ENCODE measurements around the gene MYL6B. TPM values are rescaled to one million over a fixed set of nuclear protein-coding genes. Genes with fewer than 3 reads are reported as not detected.

MYL6B gene
- total RNA-seq, 1 experiment from 2014 or later = 153 TPM

- Histone ChIP-seq H3K9me2 (replicated peaks; ENCODE audit: low read length) (no peaks in the 10 kb centered on the region), H3K27me3 (ENCODE audit: low read length) (no peaks in the 10 kb centered on the region), H3K4me3 (ENCODE audit: low read length) (no peak overlapping the region), H2AFZ (ENCODE audit: low read length) (no peak overlapping the region), H3K9ac (ENCODE audit: low read length) (no peak overlapping the region), H3K27ac (ENCODE audit: low read length) (no peak overlapping the region), H3K4me1 (ENCODE audit: insufficient read depth, low read length) (peaks cover 28% of the 10 kb centered on the region), H3K36me3 (ENCODE audit: low read depth, low read length) (peaks cover 4% of the 10 kb centered on the region), H3K9me3 (ENCODE audit: low read length) (no peaks in the 10 kb centered on the region), H4K20me1 (ENCODE audit: low read length) (no peaks in the 10 kb centered on the region), H3K79me2 (ENCODE audit: low read length) (peaks cover 32% of the 10 kb centered on the region), H3F3A (ENCODE audit: low read length, unreplicated experiment) (peaks cover 8% of the 10 kb centered on the region), H3K4me2 (ENCODE audit: low read length) (no peak overlapping the region)
- BruUV-seq (replicated peaks) = no TSS peak
- TF ChIP-seq EZH2phosphoT487 (IDR thresholded peaks at IDR 0.05; ENCODE audit: borderline replicate concordance, low read length) (no peak), CTCF (conservative IDR thresholded peaks at IDR 0.05; ENCODE audit: low read depth, low read length) (no peak), EZH2 (IDR thresholded peaks at IDR 0.05; ENCODE audit: low read length, unreplicated experiment) (no peak)
- intact Hi-C loops (cut with micrococcal nuclease) = no loop called here
- DNase-seq = no peak
- ATAC-seq = no peak
- CTCF ChIA-PET = no interaction called here
- POLR2A ChIA-PET (ENCODE audit: unreplicated experiment) = no interaction called here
Observed at GRCh38 chr12:56121204-56121870, 31.1 kb upstream of the MYL6B start.

GRCh38 chr12:56122637-56123036, 29.8 kb upstream of the MYL6B start:
- Histone ChIP-seq H3K27me3 (ENCODE audit: low read length) (no peaks in the 10 kb centered on the region), H4K20me1 (ENCODE audit: low read length) (no peaks in the 10 kb centered on the region), H3K9me3 (ENCODE audit: low read length) (no peaks in the 10 kb centered on the region), H3F3A (ENCODE audit: low read length, unreplicated experiment) (no peaks in the 10 kb centered on the region), H3K4me2 (ENCODE audit: low read length) (no peak overlapping the region), H3K9me2 (replicated peaks; ENCODE audit: low read length) (no peaks in the 10 kb centered on the region), H3K27ac (ENCODE audit: low read length) (no peak overlapping the region), H3K36me3 (ENCODE audit: low read depth, low read length) (no peaks in the 10 kb centered on the region; the same call in 1 of the 2 replicates), H3K4me1 (ENCODE audit: insufficient read depth, low read length) (peaks cover 41% of the 10 kb centered on the region), H2AFZ (ENCODE audit: low read length) (no peak overlapping the region), H3K9ac (ENCODE audit: low read length) (no peak overlapping the region), H3K4me3 (ENCODE audit: low read length) (no peak overlapping the region), H3K79me2 (ENCODE audit: low read length) (peaks cover 22% of the 10 kb centered on the region)
- DNase-seq (no peak), ATAC-seq (no peak)
- BruUV-seq (replicated peaks) = no TSS peak
- CTCF ChIA-PET = interaction anchor here (0.5 kb wide), 1 partner anchor 68 kb away, joined by 4 read pairs; no protein-coding TSS in a partner anchor
- TF ChIP-seq EZH2phosphoT487 (IDR thresholded peaks at IDR 0.05; ENCODE audit: borderline replicate concordance, low read length) (no peak), EZH2 (IDR thresholded peaks at IDR 0.05; ENCODE audit: low read length, unreplicated experiment) (no peak), CTCF (conservative IDR thresholded peaks at IDR 0.05; ENCODE audit: low read depth, low read length) (no peak)
- intact Hi-C loops (cut with micrococcal nuclease) = no loop called here
- POLR2A ChIA-PET (ENCODE audit: unreplicated experiment) = no interaction called here

- Histone ChIP-seq H3K4me3 (ENCODE audit: low read length) (no peak overlapping the region), H3K9ac (ENCODE audit: low read length) (no peak overlapping the region), H3K9me2 (replicated peaks; ENCODE audit: low read length) (no peaks in the 10 kb centered on the region), H3K27me3 (ENCODE audit: low read length) (no peaks in the 10 kb centered on the region), H2AFZ (ENCODE audit: low read length) (no peak overlapping the region), H3K36me3 (ENCODE audit: low read depth, low read length) (no peaks in the 10 kb centered on the region; the same call in 1 of the 2 replicates), H3F3A (ENCODE audit: low read length, unreplicated experiment) (no peaks in the 10 kb centered on the region), H3K79me2 (ENCODE audit: low read length) (peaks cover 24% of the 10 kb centered on the region), H3K9me3 (ENCODE audit: low read length) (no peaks in the 10 kb centered on the region), H3K4me1 (ENCODE audit: insufficient read depth, low read length) (peaks cover 36% of the 10 kb centered on the region), H3K27ac (ENCODE audit: low read length) (no peak overlapping the region), H3K4me2 (ENCODE audit: low read length) (no peak overlapping the region), H4K20me1 (ENCODE audit: low read length) (no peaks in the 10 kb centered on the region)
- DNase-seq = no peak
- ChIA-PET POLR2A (ENCODE audit: unreplicated experiment) (no interaction called here), CTCF (no interaction called here)
- no peak for ATAC-seq
- intact Hi-C loops (cut with micrococcal nuclease) = no loop called here
- TF ChIP-seq CTCF (conservative IDR thresholded peaks at IDR 0.05; ENCODE audit: low read depth, low read length) (no peak), EZH2phosphoT487 (IDR thresholded peaks at IDR 0.05; ENCODE audit: borderline replicate concordance, low read length) (no peak), EZH2 (IDR thresholded peaks at IDR 0.05; ENCODE audit: low read length, unreplicated experiment) (no peak)
- no TSS peak for BruUV-seq (replicated peaks)
Observed at GRCh38 chr12:56124133-56124532, 28.3 kb upstream of the MYL6B start.
